AG08395 (cell line): ENCODE results near the gene CEBPZOS.
A peak's percentile ranks its signal among the peaks of the same experiment; 100 is the strongest.

ENCODE experiments used
- DNase-seq: peaks from one replicate; pipeline ENCODE4 v3.0.0; 2012; ENCODE audit warnings: mixed read lengths, low spot score

The CEBPZOS gene

DNA sequence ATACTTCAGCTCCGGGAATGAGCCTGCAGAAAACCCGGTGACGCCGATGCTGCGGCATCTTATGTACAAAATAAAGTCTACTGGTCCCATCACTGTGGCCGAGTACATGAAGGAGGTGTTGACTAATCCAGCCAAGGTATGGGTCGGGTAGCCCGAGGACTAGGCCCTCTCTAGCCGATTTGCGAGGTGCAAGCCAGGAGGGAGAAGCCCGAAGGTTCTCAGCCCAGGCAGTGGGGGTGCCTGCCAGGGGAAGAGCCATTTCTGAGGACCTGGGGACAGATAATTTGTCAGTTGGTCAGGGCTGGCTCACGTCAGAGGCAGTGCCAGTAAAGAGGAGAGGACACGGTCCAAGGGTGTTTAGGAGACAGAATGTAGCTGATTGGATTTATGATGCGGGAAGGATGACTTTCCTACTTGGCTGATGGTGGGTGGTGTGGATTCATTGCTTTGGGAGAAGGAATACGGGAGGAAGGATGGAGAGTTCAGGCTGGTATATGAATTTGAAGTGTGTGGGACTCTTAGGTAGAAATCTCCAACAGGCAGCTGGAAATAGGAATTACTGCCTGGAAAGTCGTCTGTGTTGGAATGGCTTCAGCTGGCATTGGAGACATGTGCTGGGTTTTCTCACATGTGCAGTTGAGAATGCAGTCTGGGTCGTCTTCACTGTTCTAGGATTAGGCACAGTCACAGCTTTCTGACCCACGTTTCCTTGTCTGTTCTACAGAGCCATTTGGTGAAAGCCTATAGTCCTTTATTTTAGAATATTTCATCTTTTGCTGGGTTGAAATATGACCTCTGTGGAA lies 36.0 kb downstream of the CEBPZOS start:
- peak; percentile 72 for DNase-seq

DNA sequence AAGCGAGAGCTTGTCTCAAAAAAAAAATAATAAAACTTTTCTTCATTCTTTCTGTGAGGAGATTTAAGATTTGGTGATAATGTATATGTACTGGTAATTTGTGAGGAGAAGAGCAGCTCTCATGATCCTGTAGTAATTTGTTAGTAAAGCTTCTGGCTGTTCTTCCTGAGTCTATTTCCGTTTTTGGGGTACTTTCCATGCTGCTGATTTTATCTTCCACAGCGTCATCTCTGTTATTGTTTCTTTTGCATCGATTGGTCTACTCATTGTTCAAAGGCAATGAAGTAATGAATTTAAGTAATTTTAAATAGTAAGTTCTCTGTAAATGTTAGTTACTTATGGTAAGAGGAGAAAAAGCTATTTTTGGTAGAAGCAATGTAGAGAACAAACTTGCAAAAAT lies 47.1 kb downstream of the CEBPZOS start:
- no peak for DNase-seq

DNA sequence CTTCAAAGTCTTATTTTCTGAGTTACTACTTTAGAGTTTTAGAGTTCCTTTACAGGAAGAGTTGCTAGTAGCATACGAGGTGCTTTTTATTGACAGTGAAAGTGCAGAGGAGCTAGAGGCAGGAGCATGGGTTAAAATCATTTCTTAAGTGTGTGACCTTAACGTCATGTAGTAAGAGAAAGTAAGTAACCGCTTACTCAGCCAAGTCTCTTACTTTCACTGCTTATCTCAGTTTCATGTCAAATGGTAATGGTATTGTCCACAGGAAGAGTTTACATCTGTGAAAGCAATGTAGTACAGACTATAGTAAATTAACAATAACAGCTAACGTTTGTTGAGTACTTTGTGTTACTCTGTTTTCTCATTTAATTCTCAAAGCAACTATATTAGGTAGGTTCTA lies 47.7 kb downstream of the CEBPZOS start:
- no peak for DNase-seq

DNA sequence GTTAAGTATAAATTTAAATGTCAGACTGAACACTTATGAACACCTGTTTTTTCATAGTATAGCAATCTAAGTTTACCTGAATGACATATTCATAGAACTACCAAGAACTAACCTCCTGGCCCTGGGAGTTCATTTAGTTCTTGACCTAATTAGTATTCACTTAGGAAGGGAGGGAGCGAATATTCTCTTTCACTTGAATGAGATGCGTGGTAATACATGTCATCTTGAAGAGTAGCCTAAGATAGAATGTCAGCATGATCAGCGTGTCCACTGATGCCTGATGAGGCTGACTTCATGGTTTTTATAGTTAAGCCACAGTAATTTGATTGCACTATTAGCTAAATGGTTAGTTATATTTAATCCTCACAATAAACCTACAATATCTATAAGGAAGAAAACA lies 48.5 kb downstream of the CEBPZOS start:
- DNase-seq: no peak

DNA sequence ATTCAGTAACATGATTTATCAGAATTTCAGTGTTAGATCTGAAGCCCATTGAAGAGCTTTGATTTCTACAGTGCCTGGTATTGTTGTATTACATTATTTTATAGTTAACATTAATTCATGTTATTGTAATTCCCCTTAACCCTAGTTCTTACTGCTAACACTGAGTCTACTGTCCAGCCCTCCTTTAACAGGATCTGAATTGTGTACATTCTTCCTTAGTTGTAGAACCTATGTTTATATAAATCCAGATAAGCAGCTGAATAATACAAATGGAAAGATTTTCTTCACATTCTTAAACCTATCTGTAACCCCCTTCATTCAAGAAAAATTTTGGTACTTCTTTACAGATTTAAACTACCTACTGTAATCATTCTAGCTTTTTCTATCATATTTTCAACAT lies 49.9 kb downstream of the CEBPZOS start:
- DNase-seq: no peak

DNA sequence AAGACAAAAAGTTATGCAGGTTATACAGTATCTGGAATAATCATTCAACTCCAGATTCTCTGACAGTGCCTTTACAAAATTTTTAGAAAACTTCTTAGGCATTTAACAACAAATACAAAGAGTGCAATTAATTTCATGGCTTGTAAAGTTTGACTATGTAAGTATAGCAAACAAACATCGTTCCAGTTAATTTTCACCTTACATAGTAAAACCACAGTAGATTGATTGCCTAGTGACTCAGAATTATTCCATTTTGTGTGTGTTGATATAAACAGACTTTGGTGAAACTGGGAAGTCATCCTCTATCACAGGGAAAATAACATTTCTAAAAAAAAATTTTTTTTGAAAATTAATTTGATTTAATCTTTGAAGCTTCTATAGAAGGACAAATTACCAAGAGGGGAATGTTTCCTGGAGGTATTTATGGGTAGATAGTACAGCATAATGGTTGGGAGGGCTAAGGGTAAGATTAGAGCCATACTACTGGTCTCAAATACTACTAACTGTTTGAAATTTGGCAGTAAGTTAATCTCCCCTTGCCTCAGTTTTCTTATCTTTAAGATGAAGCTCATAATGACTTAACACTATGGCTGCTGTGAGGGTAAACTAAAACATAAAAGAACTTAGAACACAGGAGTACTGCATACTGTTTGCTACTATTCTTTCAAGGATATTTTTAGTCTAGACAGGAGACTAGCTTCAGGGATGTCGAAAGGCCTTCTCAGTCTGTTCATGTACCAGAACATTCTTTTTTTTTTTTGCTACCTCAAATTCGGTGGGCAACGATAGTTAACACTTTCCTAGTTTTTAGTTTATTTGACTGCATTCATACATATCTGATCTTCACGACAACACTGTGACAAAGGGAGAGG lies 54.8 kb downstream of the CEBPZOS start:
- no peak for DNase-seq
